LoVo (cell line): Measurements from ENCODE around the gene RALGPS2.

ENCODE experiments used
- DNase-seq: peaks from one replicate; pipeline ENCODE4 v3.0.0-alpha.2; 2016; ENCODE audit warnings: low spot score

The RALGPS2 gene

DNA sequence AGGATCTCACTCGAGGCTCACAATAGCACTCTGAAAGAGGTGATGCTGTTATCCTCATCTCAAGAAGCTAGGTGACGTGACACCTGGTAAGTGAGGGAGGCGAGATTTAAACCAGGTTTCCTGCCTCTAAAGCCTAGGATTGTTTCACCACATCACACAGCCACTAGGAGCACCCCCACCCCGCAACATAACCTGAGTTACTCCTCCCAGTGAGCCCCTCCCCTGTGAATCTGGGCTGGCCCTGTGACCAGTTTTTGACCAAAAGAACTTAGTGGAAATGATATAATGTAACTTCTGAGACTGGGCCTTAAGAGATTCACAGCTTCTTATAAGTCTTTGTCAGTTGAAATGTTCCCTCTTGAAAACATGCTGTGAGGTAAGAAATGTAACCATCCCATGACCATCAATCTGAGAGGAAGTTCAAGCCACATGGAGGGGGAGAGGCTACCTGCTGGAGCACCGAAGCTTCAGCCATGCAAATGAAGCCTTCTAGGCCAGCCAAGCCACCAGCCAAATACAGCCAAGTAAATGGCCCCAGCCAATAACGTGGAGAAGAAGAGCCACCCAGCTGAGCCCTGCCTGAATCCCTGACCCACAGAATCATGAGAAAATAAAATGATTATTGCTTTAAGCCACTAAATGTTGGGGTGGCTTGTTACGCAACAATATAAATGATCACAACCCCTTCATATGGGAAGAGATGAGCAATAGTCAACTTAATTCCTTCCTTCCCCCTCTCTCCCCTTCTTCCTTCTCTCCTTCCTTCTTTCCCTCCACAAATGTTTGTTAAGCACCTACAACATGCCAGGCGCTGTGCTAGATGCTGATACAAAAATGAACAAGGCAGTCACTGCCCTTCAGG lies 239.7 kb downstream of the RALGPS2 start:
- DNase-seq: no peak

DNA sequence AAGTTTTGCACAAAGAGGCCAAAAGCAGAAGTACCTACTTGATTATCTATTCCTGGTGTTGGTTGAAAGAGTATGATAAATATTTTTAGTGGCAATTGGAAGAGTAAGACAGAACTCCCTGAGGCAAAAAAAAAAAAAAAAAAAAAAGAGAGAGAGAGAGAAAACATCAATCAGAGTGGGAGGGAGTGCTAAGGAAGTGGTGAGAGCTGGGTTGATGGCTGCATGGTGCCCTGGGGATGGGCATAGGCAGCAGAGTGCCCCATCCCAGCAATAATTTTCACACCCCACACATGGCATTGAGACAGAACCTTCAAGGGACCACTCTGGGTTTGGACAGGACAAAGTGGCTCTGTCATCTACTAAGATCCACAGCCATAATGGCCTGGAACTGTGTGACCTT lies 241.3 kb downstream of the RALGPS2 start:
- DNase-seq: no peak

DNA sequence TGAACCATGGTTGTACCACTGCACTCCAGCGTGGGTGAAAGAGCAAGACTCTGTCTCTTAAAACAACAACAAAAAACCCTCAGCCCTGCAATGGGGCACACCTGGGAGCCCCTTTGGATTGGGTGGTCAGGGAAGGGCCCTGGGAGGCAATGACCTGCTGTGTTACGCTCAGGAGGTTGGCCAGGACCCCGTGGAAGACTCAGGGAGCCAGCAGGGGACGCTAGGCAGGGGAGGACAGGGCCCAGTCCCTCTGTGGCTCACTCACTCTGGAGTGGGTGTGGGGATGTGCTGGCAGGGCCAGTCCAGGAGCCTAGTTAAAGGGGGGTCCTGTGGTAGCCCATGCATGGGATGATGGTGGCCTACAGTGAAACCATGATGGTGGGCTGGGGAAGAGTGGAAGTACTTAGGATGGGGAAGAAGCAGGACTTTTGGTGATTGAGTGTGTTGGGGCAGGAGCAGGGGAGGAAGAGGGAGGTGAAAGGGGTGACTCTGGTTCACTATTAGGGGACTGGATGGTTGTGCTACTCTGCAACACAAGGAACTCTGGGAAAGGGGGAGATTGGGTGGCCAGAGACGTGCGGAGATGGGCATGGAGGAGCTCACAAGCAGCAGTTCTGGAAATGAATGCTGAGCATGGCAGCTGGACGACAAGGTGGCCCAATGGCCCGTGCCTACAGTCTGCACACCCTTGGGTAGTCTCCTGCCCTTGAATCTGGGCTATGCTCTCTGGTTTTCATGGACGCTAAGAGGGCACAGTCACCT lies 244.4 kb downstream of the RALGPS2 start:
- DNase-seq: no peak

DNA sequence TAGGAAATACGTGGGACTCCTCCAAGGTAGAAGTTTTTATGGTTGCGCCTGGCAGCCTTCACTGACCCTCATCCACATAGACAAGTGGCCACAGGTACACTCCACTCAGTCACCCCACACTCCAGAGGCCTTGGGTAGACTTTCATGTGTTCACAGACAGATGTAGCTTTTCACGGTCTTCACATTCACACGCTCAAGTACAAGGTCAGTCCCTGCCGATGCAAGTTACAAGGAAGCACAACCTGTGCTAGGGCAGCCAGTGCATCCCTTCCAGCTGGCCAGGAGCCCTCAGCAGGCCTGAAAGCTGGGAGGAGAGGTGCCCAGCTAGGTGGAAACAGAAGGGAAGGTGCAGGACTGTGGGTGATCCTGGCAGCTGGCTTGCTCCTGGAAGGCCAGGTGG lies 245.1 kb downstream of the RALGPS2 start:
- no peak for DNase-seq
